Hematopoietic multipotent progenitor cell treated with erythropoietin and hydrocortisone succinate and interleukin-3 and kit ligand, for 8 days (in vitro differentiated cells): ENCODE data around the gene NTN3.

Source experiments
- DNase-seq: peaks from one replicate; pipeline ENCODE4 v3.0.0-alpha.2; 2015

NTN3 gene

DNA sequence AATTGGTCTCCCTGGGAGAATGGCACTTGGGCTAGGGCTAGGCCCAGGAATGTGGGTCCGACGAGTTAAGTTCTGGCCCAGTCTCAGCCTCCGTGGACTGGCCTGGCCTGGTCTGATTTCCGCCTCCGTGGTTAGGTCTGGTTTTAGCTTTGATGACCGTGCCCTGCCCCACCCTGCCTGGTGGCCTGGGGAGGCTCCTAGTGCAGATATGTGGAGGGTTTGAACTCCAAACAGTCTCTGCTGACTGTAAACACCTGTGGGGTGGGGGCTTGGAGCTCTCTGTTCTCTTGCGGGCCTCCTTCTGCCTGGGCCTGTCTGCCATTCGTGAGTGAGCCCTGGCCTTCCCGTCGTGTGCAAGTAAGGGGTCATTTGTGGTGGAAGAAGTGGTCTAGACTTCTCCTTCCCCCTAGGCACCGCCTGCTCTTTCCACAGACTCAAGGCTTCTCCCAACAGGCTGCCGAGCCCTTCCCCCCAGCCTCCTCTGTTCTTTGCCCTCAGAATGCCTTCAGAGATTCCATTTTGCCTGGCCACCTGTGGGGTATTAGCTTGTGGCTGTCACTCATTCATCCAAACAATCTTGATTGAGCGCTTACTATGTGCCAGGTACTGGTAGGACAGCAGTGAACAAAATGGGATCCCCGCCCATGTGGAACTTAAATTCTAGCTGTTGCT is 44.2 kb downstream of the NTN3 start:
- peak; percentile 43 for DNase-seq

GRCh38 chr16:2516391-2517240 is 45.5 kb downstream of the NTN3 start:
- no peak for DNase-seq

GRCh38 chr16:2517954-2518605 is 47.0 kb downstream of the NTN3 start:
- DNase-seq = no peak

DNA sequence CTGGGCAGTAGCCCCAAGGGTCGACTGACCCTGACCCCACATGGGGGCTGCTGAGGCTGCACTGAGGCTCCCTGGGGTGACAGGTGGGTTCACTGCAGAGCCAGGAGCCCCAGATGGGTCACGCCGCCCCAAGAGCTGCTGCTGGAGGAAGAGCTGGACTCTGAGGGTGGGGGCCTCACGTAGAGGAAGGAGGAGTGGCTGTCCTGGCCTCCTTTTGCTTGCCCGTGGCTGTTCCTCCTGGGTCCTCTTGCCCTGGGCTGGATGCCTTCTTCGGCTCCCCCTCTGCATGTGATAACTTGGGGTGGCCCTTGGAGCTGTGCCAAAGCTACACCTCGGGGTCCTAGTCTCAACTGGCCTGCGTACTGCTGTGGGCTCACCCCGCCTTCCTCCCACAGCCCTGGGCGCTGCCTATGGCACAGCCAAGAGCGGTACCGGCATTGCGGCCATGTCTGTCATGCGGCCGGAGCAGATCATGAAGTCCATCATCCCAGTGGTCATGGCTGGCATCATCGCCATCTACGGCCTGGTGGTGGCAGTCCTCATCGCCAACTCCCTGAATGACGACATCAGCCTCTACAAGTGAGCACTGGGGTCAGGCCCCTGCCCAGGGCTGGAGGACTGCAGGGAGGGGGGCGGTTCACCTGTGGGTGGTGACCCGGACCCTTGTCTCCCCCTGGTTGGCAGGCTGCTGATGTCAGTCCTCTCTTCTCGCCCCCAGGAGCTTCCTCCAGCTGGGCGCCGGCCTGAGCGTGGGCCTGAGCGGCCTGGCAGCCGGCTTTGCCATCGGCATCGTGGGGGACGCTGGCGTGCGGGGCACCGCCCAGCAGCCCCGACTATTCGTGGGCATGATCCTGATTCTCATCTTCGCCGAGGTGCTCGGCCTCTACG is 48.0 kb downstream of the NTN3 start:
- no peak for DNase-seq

- no peak for DNase-seq
These were observed 48.6 kb downstream of the NTN3 start for GRCh38 chr16:2519711-2520080.

DNA sequence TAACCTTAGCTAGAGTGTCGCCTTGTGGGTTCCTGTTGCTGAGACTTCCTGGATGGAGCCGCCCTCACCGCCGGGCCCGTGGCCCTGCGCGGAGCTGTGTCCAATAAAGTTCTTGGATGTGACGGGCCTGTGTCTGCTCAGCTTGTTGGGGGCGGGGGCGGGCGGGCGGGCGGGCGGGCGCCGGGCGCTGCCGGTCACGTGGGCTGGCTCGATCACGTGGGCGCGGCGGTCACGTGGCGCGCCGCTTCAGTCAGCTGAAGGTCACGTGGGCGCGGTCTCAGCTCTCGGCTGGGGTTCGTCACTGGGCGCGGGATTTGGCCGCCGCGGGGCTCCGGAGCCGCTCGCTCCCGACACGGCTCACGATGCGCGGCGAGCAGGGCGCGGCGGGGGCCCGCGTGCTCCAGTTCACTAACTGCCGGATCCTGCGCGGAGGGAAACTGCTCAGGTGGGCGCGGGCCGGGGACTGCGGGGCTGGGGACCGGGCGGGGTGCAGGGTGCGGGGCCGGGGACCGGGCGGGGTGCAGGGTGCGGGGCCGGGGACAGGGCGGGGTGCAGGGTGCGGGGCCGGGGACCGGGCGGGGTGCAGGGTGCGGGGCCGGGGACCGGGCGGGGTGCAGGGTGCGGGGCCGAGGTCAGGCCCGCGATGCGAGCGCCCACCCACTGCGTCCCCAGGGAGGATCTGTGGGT is 49.1 kb downstream of the NTN3 start, which contains the start of gene AMDHD2:
Gene AMDHD2 (plus strand): TSS at position 275 of the 687 bp plus-strand sequence. CDS start 88 bp downstream, at position 363.
- peak; percentile 92 for DNase-seq

DNA sequence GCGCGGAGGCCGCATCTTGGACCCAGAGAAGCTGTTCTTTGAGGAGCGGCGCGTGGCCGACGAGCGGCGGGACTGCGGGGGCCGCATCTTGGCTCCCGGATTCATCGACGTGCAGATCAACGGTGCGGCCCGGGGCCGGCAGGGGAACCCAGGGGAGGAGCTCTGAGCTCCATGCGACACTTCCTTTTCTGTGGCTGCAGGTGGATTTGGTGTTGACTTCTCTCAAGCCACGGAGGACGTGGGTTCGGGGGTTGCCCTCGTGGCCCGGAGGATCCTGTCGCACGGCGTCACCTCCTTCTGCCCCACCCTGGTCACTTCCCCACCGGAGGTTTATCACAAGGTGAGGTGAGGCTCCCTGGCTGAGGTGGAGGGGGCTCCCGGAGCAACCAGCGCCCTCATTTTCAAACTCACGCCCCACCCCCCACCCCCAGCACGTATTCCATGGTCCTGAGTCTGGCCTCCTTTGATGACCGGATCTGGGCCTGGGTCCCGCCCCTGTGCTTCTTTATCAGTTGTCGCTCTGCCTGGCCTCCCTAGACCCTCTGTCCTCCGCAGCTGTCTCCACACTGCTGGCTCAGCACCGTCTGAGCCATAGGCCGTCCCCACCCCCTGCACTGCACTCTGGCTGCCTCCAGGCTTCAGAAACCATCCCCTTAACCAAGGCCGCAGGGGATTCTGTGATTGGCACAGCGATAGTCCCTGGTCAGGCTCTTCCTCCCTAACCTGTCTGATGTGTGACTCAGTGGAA is 49.9 kb downstream of the NTN3 start:
- peak; percentile 44 for DNase-seq
